Muscle layer of colon (tissue), 2 donors: Measurements from ENCODE around the gene RABL6.
A peak's percentile ranks its signal among the peaks of the same experiment; 100 is the strongest.
"Not testable (repeated sequence)": the region's sequence is repeated elsewhere in the genome, so short reads cannot be mapped to it uniquely, and the experiment has no call there.

Experiments
- H3K27ac ChIP-seq: one replicate; pipeline ENCODE4 v1.7.0; 2013; ENCODE audit warnings: low read depth, mild to moderate bottlenecking, low read length, moderate library complexity
- H3K27me3 ChIP-seq, 2 donors: one replicate each; pipeline ENCODE4 v1.7.0; 2013; ENCODE audit warnings: low read length in 2 of 2, mild to moderate bottlenecking in 2 of 2; ENCODE audit not compliant: insufficient read depth in 2 of 2, control insufficient read depth in 1 of 2
- H3K36me3 ChIP-seq: one replicate; pipeline ENCODE4 v1.7.0; 2013; ENCODE audit warnings: mild to moderate bottlenecking, low read length; ENCODE audit not compliant: insufficient read depth
- H3K4me1 ChIP-seq: one replicate; pipeline ENCODE4 v1.7.0; 2013; ENCODE audit warnings: mild to moderate bottlenecking, low read length; ENCODE audit not compliant: insufficient read depth
- H3K4me3 ChIP-seq, 2 donors: one replicate each; pipeline ENCODE4 v1.7.0; 2013; ENCODE audit warnings: low read length in 2 of 2, low read depth in 1 of 2, mild to moderate bottlenecking in 1 of 2, moderate library complexity in 1 of 2
- H3K9ac ChIP-seq: one replicate; pipeline ENCODE4 v1.7.0; 2013; ENCODE audit warnings: low read length
- H3K9me3 ChIP-seq: one replicate; pipeline ENCODE4 v1.7.0; 2013; ENCODE audit warnings: mild to moderate bottlenecking, low read length
- donor health status: abdominal sarcoma.
- donor health status: Adenocarcinoma of cecum.

The RABL6 gene

DNA sequence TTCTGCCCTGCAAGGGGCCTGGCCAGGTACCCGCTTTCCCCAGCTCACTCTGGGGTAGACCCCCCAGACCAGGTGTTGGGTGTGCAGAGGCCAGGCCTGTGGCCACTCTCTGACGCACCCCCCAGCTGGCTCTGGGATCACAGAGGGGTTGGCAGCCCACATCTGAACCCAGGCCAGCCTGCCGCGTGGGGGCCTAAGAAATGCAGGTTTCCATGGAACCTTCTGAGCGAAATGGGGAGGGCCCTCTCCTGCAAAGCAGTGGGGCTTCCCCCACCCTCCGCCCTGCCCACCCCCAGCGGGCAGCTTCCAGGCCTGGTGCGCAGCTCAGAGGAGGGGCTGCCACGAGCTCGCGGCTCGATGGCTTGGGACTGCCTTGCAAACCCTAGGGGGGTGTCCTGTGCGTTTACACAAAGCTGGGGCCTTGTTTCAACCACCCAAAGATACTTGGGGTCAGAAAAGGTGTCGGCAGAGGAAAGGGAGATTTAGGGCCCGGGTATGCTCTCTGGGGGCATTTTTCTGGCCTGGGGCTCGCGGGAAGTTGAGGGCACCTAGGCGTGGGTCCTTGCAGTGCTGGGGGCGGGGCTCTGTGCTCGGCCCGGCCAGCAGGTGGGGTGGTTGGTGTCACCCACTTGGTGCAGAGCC lies 35.5 kb downstream of the RABL6 start:
- H3K9ac ChIP-seq, H3K36me3 ChIP-seq, H3K4me3 ChIP-seq, H3K27ac ChIP-seq, H3K9me3 ChIP-seq: not testable (repeated sequence)
- H3K27me3 ChIP-seq, result peaks cover 0 to 34% of the 10 kb centered on the region in 2 donors
- H3K4me1 ChIP-seq, result peaks cover 25% of the 10 kb centered on the region

DNA sequence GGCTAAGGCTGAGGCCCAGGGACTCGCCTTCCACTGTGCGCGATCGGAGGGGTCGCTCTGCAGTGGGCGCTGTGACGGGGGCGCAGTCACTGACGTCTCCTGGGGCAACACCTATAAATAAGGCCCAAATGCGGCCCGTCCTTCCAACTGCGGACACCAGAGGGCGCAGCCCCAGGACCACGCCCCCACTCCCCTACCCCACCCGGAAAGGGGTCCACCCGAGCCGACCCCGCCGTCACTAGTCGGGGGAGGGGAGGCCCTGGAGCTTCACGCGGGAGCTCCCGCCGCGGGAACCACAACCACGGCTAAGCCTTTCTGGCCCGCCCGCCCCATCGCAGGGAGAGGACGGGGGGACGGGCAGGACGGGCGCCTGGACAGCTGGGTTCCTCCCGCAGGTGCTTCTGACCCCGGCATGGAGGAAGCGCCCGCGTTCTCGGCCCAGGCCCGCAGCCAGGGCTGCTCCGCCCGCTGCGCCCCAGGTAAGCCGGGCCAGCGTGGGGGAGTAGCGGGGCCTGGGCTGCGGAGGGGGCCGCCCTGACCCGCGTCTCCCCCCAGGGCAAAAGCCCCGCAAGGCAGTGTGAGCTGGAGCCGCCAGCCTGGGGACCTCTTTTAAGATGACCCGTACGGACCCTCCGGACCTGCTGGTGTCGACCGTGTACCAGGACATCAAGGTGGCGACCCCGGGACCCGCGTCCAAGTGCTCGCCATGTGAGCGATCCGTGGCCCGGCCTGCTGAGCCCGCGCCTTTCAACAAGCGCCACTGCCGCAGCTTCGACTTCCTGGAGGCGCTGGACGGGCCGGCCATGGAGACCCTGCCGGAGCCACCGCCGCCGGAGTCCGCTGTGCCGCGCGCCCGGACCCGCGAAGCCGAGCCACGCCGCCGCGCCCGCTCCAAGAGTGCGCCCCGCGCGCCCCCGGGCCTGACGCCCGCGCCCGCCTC lies 36.3 kb downstream of the RABL6 start:
- not testable (repeated sequence) for H3K36me3 ChIP-seq, H3K4me3 ChIP-seq, H3K9me3 ChIP-seq, H3K27ac ChIP-seq, H3K9ac ChIP-seq
- H3K27me3 ChIP-seq, result peaks cover 0 to 34% of the 10 kb centered on the region in 2 donors
- H3K4me1 ChIP-seq, result peaks cover 25% of the 10 kb centered on the region

DNA sequence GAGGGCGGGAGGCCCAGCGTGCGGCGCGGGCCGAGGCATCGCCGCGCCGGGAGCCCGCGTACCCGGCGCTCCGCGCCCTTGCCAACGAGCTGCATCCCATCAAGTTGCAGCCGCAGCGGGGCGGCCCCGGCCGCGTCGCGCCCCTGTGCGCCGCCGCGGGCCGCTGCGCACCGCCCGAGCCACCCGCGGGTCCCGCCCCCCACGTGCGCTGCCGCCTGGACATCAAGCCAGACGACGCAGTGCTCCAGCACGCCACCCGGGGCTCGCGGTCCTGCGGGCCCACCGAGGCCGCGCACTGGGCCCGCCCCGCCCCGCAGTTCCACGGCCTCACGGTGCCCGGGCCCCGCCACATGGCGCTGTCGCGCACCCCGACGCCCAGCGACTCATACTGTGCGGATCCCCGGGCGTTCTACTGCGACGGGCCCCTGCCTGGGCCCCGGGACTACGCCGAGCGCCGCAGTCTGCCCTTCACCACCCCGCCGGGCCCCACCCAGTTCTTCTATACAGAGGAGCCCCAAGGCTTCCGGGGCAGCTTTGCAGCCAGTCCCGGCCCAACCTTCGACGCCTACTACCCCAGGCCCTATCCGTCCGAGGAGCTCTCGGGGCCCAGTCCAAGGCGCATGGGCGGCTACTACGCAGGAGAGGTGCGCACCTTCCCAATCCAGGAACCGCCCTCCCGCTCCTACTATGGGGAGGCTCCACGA lies 37.2 kb downstream of the RABL6 start:
- Histone ChIP-seq H3K36me3 (no peaks in the 10 kb centered on the region), H3K27ac (no peak overlapping the region), H3K4me1 (peaks cover 27% of the 10 kb centered on the region), H3K9ac (no peak overlapping the region), H3K4me3 (no peak overlapping the region), H3K27me3 (peaks cover 0 to 34% of the 10 kb centered on the region in 2 donors), H3K9me3 (no peaks in the 10 kb centered on the region)

DNA sequence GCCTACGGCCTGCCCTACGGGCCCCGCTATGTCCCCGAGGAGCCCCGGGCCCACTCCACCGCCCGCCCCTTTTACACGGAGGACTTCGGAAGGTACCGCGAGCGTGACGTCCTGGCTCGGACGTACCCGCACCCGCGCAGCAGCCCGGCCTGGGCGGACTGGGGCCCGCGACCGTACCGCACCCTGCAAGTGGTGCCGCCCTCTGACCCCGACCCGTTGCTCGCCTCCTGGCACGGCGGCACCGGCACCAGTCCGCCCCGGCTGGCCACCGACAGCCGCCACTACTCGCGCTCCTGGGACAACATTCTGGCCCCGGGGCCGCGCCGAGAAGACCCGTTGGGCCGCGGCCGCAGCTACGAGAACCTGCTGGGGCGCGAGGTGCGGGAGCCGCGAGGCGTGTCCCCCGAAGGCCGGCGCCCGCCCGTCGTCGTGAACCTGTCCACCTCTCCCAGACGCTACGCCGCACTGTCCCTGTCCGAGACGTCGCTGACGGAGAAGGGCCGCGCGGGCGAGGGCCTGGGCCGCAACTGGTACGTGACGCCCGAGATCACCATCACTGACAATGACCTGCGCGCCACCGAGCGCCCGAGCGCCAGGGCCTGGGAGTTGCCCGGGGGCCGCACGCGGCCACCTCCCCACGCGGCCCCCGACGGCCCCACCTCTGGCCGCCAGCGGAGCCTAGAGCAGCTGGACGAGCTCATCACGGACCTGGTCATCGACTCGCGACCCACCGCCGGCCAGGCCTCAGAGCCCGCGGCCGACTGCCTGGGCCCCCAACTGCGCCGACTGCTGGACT lies 37.9 kb downstream of the RABL6 start:
- peaks cover 0 to 34% of the 10 kb centered on the region in 2 donors for H3K27me3 ChIP-seq
- no peaks in the 10 kb centered on the region for H3K36me3 ChIP-seq
- H3K9me3 ChIP-seq, result no peaks in the 10 kb centered on the region
- peaks cover 35% of the 10 kb centered on the region for H3K4me1 ChIP-seq
- no peak overlapping the region for H3K27ac ChIP-seq
- no peak overlapping the region for H3K4me3 ChIP-seq
- no peak overlapping the region for H3K9ac ChIP-seq

DNA sequence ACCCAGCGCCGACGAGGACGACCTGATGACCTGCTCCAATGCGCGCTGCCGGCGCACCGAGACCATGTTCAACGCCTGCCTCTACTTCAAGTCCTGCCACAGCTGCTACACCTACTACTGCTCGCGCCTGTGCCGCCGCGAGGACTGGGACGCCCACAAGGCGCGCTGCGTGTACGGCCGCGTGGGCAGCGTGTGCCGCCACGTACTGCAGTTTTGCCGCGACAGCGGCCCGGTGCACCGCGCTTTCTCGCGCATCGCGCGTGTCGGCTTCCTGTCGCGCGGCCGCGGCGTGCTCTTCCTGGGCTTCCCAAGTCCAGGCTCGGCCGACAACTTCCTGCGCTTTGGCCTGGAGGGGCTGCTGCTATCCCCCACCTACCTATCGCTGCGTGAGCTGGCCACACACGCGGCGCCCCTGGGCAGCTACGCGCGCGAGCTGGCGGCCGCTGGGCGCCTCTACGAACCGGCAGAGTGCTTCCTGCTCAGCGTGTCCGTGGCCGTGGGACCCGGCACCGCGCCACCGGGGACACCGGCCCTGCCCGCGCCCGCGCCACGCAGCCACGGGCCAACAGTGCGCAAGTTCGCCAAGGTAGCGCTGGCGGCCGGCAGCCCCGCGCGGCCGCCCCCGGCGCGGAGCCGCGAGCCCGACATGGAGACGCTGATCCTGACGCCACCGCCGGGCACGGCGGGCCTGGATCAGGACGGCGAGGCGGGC lies 38.8 kb downstream of the RABL6 start:
- H3K27me3 ChIP-seq, result peaks cover 0 to 34% of the 10 kb centered on the region in 2 donors
- H3K4me3 ChIP-seq, result no peak overlapping the region
- H3K9ac ChIP-seq, result no peak overlapping the region
- H3K9me3 ChIP-seq, result no peaks in the 10 kb centered on the region
- H3K27ac ChIP-seq, result no peak overlapping the region
- peaks cover 2% of the 10 kb centered on the region for H3K36me3 ChIP-seq
- peaks cover 36% of the 10 kb centered on the region for H3K4me1 ChIP-seq

DNA sequence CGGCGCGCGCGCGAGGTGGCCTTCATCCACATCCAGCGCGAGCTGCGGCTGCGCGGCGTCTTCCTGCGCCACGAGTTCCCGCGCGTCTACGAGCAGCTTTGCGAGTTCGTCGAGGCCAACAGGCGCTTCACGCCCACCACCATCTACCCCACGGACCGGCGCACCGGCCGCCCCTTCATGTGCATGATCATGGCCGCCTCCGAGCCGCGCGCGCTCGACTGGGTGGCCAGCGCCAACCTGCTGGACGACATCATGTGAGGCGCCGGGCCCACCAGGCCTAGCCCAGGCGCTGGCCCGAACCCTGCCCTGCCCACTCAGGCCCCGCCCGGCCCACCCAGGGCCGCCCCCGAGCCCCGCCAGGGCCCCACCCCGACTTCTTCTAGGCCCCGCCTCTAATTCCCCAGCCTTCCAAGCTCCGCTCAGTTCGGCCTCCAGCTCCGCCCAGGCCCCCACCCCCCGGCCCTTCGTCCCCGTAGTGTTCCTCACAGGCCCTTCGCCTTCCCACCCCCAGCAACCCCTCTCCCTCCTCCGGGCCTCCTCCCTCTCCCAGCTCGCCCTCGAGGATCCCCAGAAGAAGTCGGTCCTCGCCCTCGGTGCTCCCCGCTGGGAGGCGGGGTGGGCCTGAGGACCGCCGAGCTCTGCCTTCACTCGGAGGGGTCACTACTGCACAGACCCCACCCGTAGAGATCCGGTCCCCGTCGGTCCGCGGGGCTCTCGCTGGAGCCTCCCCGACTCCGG lies 39.5 kb downstream of the RABL6 start:
- Histone ChIP-seq H3K4me3 (peak overlapping the region; percentile 67 to 91), H3K36me3 (peaks cover 5% of the 10 kb centered on the region), H3K4me1 (peaks cover 28% of the 10 kb centered on the region), H3K27ac (no peak overlapping the region), H3K9ac (no peak overlapping the region), H3K27me3 (peaks cover 0 to 34% of the 10 kb centered on the region in 2 donors), H3K9me3 (no peaks in the 10 kb centered on the region)

DNA sequence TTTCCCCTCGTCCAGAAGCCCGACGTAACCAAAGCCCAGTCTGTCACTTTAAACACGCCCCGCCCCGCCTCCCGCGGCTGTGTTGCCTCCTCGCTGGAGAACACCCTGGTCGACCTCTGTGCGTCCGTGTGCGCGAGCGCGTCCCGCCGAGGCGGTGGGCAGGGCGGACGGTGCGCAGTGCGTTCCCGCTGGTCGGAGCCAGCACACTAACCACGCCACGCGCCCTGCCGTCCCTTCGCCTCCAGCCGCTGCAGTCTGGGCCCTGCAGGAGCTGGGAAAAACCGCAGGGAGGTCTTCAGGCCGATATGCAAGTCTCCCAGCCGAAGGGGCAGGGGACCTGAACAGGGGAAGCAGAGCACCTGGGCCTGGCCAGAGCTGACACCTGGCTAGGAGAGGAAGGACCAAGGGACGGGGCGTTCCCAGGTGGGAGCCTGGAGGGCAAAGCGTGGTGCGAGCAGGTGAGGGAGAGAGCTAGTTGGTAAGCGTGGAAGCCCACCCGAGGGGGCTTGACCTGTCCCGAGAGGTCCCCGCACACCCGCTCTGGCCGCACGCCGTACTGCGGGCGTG lies 40.2 kb downstream of the RABL6 start:
- Histone ChIP-seq H3K4me1 (peaks cover 25% of the 10 kb centered on the region), H3K27ac (peak overlapping the region; percentile 82), H3K9ac (no peak overlapping the region), H3K27me3 (peaks cover 0 to 34% of the 10 kb centered on the region in 2 donors), H3K9me3 (no peaks in the 10 kb centered on the region), H3K36me3 (peaks cover 5% of the 10 kb centered on the region), H3K4me3 (peak overlapping the region; percentile 67 to 91)

DNA sequence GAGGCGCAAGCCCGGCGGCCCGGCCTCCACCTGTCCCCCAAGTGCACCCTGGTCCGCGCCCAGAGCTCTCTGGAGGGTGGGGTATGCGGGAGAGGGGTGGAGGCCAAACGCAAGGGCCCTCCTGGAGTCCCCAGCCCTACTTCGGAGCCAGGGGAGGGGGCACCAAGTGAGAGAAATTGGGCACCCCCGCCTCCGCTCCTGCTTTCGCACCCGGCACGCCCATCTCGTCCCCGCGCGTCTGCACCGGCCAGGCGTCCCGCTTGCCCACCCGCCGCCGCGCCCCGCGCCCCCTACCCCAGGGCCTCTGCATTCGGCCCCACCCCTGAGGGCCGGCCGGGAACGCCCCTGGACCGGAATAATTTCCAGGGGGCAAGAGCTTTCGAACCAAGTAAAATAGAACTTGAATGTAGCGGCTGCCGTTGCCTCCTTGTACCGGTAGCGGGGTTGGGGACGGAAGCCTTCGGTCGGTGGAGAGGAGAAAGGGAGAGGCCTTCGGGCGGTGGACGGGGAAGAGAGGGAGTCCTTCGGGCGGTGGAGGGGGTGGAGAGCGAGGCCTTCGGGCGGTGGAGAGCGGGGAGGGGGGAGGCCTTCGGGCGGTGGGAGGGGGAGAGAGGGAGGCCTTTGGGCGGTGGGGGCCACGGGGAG lies 40.8 kb downstream of the RABL6 start:
- Histone ChIP-seq H3K27me3 (peaks cover 0 to 34% of the 10 kb centered on the region in 2 donors), H3K4me3 (peak overlapping the region; percentile 67 to 91), H3K9me3 (no peaks in the 10 kb centered on the region), H3K4me1 (peaks cover 21% of the 10 kb centered on the region), H3K9ac (no peak overlapping the region), H3K27ac (peak overlapping the region; percentile 82), H3K36me3 (peaks cover 5% of the 10 kb centered on the region)

DNA sequence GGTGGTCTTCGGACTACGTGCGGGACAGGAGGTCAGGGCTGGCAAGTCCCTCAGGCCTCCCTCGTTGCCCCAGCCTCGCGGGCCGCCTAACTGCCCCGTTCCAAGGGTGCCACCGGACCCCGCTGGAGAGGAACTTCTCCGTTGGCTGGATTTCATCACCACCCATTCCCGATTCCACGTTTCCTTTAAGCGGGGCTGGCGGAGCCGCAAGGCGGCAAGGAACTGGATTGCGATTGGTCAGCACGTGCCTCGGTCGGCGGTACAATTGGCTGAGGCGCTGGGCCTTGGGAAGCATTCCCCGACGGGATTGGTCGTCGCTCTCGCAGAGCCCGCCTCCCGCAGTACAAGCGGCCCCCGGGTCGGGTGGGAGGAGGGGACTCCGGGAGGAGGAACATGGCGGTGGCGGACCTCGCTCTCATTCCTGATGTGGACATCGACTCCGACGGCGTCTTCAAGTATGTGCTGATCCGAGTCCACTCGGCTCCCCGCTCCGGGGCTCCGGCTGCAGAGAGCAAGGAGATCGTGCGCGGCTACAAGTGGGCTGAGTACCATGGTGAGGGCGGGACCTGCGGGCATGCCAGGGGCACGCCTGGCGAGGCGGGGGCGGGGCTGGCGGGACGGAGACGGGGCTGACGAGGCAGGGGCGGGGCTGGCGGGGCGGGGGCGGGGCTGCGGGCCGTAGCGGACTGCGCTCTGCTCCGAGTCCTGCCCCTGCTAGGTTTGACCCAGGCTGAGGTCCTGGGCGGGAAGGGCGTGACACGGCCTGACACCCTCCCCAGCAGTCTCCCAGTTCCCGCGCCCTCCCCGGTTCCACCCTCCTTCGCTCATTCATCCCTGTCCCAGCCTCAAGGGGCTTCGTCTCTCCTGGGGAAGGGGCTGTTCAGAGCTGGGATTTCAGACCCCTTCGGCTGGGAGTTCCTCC lies 41.6 kb downstream of the RABL6 start, which contains the start of gene PHPT1:
Gene PHPT1 (plus strand): TSS at position 372 of the 922 bp plus-strand sequence. CDS start 22 bp downstream, at position 394.
- Histone ChIP-seq H3K9ac (peak within 1 kb of the TSS; percentile 65), H3K9me3 (no peaks in the 10 kb centered on the region), H3K27me3 (peaks cover 0 to 29% of the 10 kb centered on the region in 2 donors), H3K4me3 (peak within 1 kb of the TSS; percentile 89 to 91), H3K27ac (peak within 1 kb of the TSS; percentile 98), H3K4me1 (peaks cover 20% of the 10 kb centered on the region), H3K36me3 (peaks cover 5% of the 10 kb centered on the region)
